GM23338 (cell line): ENCODE results near the gene SEC16B. TPM values are rescaled to one million over a fixed set of nuclear protein-coding genes. Genes with fewer than 3 reads are reported as not detected.

ENCODE experiments used
- ATAC-seq: fragments of 200-7000 bp; cut with Tn5 transposase; 3 replicates; pipeline ENCODE4 v1.9.1; 2020
- DNase-seq: peaks from one replicate; pipeline ENCODE4 v3.0.0-alpha.2; 2015; ENCODE audit warnings: low spot score
- H2AFZ ChIP-seq: fragments of 200-600 bp; sonication (generic); 2 replicates; pipeline ENCODE4 v1.8.0; 2016; ENCODE audit warnings: antibody characterized with exemption, mild to moderate bottlenecking, moderate library complexity
- H3F3A ChIP-seq: fragments of 200-600 bp; sonication (generic); replicated peaks from 2 replicates; pipeline ENCODE4 v1.8.0; 2017; ENCODE audit warnings: antibody characterized with exemption, mixed run types, low read depth
- H3K27ac ChIP-seq: fragments of 200-600 bp; sonication (generic); 2 replicates; pipeline ENCODE4 v1.6.1; 2016; ENCODE audit warnings: low read depth
- H3K27me3 ChIP-seq: fragments of 200-600 bp; sonication (generic); 2 replicates; pipeline ENCODE4 v1.8.0; 2016; ENCODE audit warnings: mild to moderate bottlenecking, mixed run types, moderate library complexity; ENCODE audit not compliant: insufficient read depth
- H3K36me3 ChIP-seq: fragments of 200-600 bp; sonication (generic); 2 replicates; pipeline ENCODE4 v1.8.0; 2016; ENCODE audit warnings: mild to moderate bottlenecking; ENCODE audit not compliant: insufficient read depth
- H3K4me1 ChIP-seq: fragments of 200-600 bp; sonication (generic); 2 replicates; pipeline ENCODE4 v1.8.0; 2016; ENCODE audit warnings: mild to moderate bottlenecking, moderate library complexity; ENCODE audit not compliant: insufficient read depth
- H3K4me2 ChIP-seq: fragments of 200-600 bp; sonication (generic); 2 replicates; pipeline ENCODE4 v1.7.1; 2017; ENCODE audit warnings: mixed run types
- H3K4me3 ChIP-seq: fragments of 200-600 bp; sonication (generic); 2 replicates; pipeline ENCODE4 v1.6.1; 2016; ENCODE audit warnings: mixed run types
- H3K79me2 ChIP-seq: fragments of 200-600 bp; sonication (generic); replicated peaks from 2 replicates; pipeline ENCODE4 v1.8.0; 2017; ENCODE audit warnings: mild to moderate bottlenecking; ENCODE audit not compliant: insufficient read depth
- H3K9me2 ChIP-seq: fragments of 200-600 bp; sonication (generic); 2 replicates; pipeline ENCODE4 v1.8.0; 2017; ENCODE audit not compliant: insufficient read depth
- H4K20me1 ChIP-seq: fragments of 200-600 bp; sonication (generic); replicated peaks from 2 replicates; pipeline ENCODE4 v1.8.0; 2017; ENCODE audit warnings: mild to moderate bottlenecking; ENCODE audit not compliant: insufficient read depth
- H3K27ac Mint-ChIP-seq: 2 replicates; pipeline ENCODE4 v1.8.0; 2020; ENCODE audit warnings: inconsistent platforms, mild to moderate bottlenecking, moderate library complexity, mixed read lengths
- H3K27me3 Mint-ChIP-seq: 3 replicates; pipeline ENCODE4 v1.8.0; 2022; ENCODE audit warnings: low read depth, mild to moderate bottlenecking, moderate library complexity, mixed read lengths, inconsistent platforms; ENCODE audit not compliant: insufficient read depth, poor library complexity
- H3K36me3 Mint-ChIP-seq: 3 replicates; pipeline ENCODE4 v1.8.0; 2021; ENCODE audit warnings: low read depth, mild to moderate bottlenecking, inconsistent platforms, moderate library complexity, mixed read lengths
- H3K4me1 Mint-ChIP-seq: 3 replicates; pipeline ENCODE4 v1.8.0; 2020; ENCODE audit warnings: mild to moderate bottlenecking, inconsistent platforms, mixed read lengths
- H3K4me3 Mint-ChIP-seq: 3 replicates; pipeline ENCODE4 v1.8.0; 2021; ENCODE audit warnings: moderate library complexity, mild to moderate bottlenecking, inconsistent platforms, mixed read lengths
- H3K9me3 Mint-ChIP-seq: 3 replicates; pipeline ENCODE4 v1.8.0; 2020; ENCODE audit warnings: moderate library complexity, mild to moderate bottlenecking, inconsistent platforms, mixed read lengths
- CREB1 ChIP-seq: fragments of 250-450 bp; sonication (Bioruptor Pico); IDR thresholded peaks from 2 replicates; pipeline ENCODE4 v1.5.0; 2020; ENCODE audit warnings: low read depth, mild to moderate bottlenecking, moderate library complexity
- EZH2phosphoT487 ChIP-seq: fragments of 200-600 bp; sonication (generic); IDR thresholded peaks from one replicate; pipeline ENCODE4 v1.8.1; 2018; ENCODE audit warnings: antibody characterized with exemption; ENCODE audit not compliant: unreplicated experiment
- JUNB ChIP-seq: IDR thresholded peaks from one replicate; pipeline ENCODE4 v1.6.1; 2016; ENCODE audit warnings: antibody characterized with exemption; ENCODE audit not compliant: unreplicated experiment
- NANOG ChIP-seq: IDR thresholded peaks from 2 replicates; pipeline ENCODE4 v1.6.1; 2016; ENCODE audit warnings: antibody characterized with exemption, borderline replicate concordance
- POLR2AphosphoS5 ChIP-seq: IDR thresholded peaks from 2 replicates; pipeline ENCODE4 v1.6.1; 2016; ENCODE audit warnings: antibody characterized with exemption, low read depth
- STAT1 ChIP-seq: IDR thresholded peaks from one replicate; pipeline ENCODE4 v1.6.1; 2016; ENCODE audit warnings: antibody characterized with exemption; ENCODE audit not compliant: unreplicated experiment
- ZNF114 ChIP-seq: fragments of 250-450 bp; sonication (Bioruptor Pico); IDR thresholded peaks from 2 replicates; pipeline ENCODE4 v1.5.0; 2020; ENCODE audit warnings: mild to moderate bottlenecking, moderate library complexity
- ZNF331 ChIP-seq: fragments of 250-450 bp; sonication (Bioruptor Pico); IDR thresholded peaks from 2 replicates; pipeline ENCODE4 v1.5.0; 2020; ENCODE audit warnings: low read depth, mild to moderate bottlenecking, moderate library complexity
- polyA plus RNA-seq: library from polyadenylated mRNA; unstranded; fragments of >200 nt; fragmentation: Nextera tagmentation; extraction: Ambion mirVana; gene quantifications from 2 replicates; pipeline ENCODE4 v1.2.1, GENCODE V29; 2016
- total RNA-seq: library from RNA; depleted of rRNA; stranded (reverse); fragments of >200 nt; shearing (Covaris generic); gene quantifications from 2 replicates; pipeline ENCODE4 v1.2.3, GENCODE V29; 2014
- TF ChIP-seq, protein P1 (sequence below): IDR thresholded peaks from 2 replicates; pipeline ENCODE4 v1.6.1; 2016; ENCODE audit warnings: antibody characterized with exemption
- TF ChIP-seq, protein P2 (sequence below): IDR thresholded peaks from one replicate; pipeline ENCODE4 v1.6.1; 2018; ENCODE audit warnings: antibody characterized with exemption; ENCODE audit not compliant: unreplicated experiment
- TF ChIP-seq, protein P3 (sequence below), 2 experiments: fragments of 200-600 bp in 1 of 2; sonication (generic) in 1 of 2; conservative IDR thresholded peaks; 2 replicates each; pipeline versions ENCODE4 v1.5.1 to v1.6.1; 2016 to 2017; ENCODE audit warnings: antibody characterized with exemption in 2 of 2, low read depth in 2 of 2, mild to moderate bottlenecking in 2 of 2, moderate library complexity in 1 of 2
- TF ChIP-seq, protein P4 (sequence below): fragments of 250-450 bp; sonication (Bioruptor Pico); IDR thresholded peaks from 2 replicates; pipeline ENCODE4 v1.5.0; 2020; ENCODE audit warnings: mild to moderate bottlenecking, moderate library complexity

The SEC16B gene
- total and polyA plus RNA-seq, 2 experiments from 2014 or later: 0.29 to 1.2 TPM

DNA sequence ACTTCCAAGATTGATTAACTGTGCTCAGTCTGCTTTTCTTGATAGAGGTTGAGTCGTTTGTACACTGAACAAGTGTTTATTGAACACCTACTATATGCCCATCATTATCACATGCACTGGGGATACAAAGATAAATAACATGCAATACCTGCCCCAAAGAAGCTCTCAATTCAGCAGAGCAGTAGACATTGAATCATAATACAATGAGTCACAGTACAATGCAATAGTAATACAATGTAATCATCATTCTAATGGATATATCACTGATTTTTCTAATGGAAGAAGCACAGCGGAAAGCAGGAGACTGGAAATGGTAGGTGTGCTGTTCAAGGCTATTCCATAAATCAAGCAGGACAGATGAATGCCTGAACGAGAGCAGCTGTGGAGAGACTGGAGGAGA is 3.7 kb upstream of the SEC16B start:
- Histone ChIP-seq H3K27ac (no peak overlapping the region), H3K4me3 (no peak overlapping the region), H4K20me1 (no peaks in the 10 kb centered on the region), H2AFZ (no peak overlapping the region), H3F3A (no peaks in the 10 kb centered on the region), H3K36me3 (no peaks in the 10 kb centered on the region), H3K9me2 (peaks cover 24% of the 10 kb centered on the region), H3K27me3 (no peaks in the 10 kb centered on the region), H3K79me2 (no peaks in the 10 kb centered on the region), H3K4me2 (no peak overlapping the region), H3K4me1 (no peaks in the 10 kb centered on the region)
- TF ChIP-seq, protein P1, sequence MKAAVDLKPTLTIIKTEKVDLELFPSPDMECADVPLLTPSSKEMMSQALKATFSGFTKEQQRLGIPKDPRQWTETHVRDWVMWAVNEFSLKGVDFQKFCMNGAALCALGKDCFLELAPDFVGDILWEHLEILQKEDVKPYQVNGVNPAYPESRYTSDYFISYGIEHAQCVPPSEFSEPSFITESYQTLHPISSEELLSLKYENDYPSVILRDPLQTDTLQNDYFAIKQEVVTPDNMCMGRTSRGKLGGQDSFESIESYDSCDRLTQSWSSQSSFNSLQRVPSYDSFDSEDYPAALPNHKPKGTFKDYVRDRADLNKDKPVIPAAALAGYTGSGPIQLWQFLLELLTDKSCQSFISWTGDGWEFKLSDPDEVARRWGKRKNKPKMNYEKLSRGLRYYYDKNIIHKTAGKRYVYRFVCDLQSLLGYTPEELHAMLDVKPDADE: no peak
- TF ChIP-seq CREB1 (CRISPR knock-in tag): no peak
- no peak for TF ChIP-seq ZNF114 (CRISPR knock-in tag)
- TF ChIP-seq, protein P2, sequence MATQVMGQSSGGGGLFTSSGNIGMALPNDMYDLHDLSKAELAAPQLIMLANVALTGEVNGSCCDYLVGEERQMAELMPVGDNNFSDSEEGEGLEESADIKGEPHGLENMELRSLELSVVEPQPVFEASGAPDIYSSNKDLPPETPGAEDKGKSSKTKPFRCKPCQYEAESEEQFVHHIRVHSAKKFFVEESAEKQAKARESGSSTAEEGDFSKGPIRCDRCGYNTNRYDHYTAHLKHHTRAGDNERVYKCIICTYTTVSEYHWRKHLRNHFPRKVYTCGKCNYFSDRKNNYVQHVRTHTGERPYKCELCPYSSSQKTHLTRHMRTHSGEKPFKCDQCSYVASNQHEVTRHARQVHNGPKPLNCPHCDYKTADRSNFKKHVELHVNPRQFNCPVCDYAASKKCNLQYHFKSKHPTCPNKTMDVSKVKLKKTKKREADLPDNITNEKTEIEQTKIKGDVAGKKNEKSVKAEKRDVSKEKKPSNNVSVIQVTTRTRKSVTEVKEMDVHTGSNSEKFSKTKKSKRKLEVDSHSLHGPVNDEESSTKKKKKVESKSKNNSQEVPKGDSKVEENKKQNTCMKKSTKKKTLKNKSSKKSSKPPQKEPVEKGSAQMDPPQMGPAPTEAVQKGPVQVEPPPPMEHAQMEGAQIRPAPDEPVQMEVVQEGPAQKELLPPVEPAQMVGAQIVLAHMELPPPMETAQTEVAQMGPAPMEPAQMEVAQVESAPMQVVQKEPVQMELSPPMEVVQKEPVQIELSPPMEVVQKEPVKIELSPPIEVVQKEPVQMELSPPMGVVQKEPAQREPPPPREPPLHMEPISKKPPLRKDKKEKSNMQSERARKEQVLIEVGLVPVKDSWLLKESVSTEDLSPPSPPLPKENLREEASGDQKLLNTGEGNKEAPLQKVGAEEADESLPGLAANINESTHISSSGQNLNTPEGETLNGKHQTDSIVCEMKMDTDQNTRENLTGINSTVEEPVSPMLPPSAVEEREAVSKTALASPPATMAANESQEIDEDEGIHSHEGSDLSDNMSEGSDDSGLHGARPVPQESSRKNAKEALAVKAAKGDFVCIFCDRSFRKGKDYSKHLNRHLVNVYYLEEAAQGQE: no peak
- no peak for TF ChIP-seq NANOG
- TF ChIP-seq, protein P3, sequence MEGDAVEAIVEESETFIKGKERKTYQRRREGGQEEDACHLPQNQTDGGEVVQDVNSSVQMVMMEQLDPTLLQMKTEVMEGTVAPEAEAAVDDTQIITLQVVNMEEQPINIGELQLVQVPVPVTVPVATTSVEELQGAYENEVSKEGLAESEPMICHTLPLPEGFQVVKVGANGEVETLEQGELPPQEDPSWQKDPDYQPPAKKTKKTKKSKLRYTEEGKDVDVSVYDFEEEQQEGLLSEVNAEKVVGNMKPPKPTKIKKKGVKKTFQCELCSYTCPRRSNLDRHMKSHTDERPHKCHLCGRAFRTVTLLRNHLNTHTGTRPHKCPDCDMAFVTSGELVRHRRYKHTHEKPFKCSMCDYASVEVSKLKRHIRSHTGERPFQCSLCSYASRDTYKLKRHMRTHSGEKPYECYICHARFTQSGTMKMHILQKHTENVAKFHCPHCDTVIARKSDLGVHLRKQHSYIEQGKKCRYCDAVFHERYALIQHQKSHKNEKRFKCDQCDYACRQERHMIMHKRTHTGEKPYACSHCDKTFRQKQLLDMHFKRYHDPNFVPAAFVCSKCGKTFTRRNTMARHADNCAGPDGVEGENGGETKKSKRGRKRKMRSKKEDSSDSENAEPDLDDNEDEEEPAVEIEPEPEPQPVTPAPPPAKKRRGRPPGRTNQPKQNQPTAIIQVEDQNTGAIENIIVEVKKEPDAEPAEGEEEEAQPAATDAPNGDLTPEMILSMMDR (conservative IDR thresholded peaks at IDR 0.05; ENCODE audit: low read depth in 2 of 2): no peak
- no peak for TF ChIP-seq JUNB
- TF ChIP-seq POLR2AphosphoS5: no peak
- TF ChIP-seq STAT1: no peak
- TF ChIP-seq EZH2phosphoT487: no peak
- no peak for TF ChIP-seq ZNF331 (CRISPR knock-in tag)
- TF ChIP-seq, protein P4, sequence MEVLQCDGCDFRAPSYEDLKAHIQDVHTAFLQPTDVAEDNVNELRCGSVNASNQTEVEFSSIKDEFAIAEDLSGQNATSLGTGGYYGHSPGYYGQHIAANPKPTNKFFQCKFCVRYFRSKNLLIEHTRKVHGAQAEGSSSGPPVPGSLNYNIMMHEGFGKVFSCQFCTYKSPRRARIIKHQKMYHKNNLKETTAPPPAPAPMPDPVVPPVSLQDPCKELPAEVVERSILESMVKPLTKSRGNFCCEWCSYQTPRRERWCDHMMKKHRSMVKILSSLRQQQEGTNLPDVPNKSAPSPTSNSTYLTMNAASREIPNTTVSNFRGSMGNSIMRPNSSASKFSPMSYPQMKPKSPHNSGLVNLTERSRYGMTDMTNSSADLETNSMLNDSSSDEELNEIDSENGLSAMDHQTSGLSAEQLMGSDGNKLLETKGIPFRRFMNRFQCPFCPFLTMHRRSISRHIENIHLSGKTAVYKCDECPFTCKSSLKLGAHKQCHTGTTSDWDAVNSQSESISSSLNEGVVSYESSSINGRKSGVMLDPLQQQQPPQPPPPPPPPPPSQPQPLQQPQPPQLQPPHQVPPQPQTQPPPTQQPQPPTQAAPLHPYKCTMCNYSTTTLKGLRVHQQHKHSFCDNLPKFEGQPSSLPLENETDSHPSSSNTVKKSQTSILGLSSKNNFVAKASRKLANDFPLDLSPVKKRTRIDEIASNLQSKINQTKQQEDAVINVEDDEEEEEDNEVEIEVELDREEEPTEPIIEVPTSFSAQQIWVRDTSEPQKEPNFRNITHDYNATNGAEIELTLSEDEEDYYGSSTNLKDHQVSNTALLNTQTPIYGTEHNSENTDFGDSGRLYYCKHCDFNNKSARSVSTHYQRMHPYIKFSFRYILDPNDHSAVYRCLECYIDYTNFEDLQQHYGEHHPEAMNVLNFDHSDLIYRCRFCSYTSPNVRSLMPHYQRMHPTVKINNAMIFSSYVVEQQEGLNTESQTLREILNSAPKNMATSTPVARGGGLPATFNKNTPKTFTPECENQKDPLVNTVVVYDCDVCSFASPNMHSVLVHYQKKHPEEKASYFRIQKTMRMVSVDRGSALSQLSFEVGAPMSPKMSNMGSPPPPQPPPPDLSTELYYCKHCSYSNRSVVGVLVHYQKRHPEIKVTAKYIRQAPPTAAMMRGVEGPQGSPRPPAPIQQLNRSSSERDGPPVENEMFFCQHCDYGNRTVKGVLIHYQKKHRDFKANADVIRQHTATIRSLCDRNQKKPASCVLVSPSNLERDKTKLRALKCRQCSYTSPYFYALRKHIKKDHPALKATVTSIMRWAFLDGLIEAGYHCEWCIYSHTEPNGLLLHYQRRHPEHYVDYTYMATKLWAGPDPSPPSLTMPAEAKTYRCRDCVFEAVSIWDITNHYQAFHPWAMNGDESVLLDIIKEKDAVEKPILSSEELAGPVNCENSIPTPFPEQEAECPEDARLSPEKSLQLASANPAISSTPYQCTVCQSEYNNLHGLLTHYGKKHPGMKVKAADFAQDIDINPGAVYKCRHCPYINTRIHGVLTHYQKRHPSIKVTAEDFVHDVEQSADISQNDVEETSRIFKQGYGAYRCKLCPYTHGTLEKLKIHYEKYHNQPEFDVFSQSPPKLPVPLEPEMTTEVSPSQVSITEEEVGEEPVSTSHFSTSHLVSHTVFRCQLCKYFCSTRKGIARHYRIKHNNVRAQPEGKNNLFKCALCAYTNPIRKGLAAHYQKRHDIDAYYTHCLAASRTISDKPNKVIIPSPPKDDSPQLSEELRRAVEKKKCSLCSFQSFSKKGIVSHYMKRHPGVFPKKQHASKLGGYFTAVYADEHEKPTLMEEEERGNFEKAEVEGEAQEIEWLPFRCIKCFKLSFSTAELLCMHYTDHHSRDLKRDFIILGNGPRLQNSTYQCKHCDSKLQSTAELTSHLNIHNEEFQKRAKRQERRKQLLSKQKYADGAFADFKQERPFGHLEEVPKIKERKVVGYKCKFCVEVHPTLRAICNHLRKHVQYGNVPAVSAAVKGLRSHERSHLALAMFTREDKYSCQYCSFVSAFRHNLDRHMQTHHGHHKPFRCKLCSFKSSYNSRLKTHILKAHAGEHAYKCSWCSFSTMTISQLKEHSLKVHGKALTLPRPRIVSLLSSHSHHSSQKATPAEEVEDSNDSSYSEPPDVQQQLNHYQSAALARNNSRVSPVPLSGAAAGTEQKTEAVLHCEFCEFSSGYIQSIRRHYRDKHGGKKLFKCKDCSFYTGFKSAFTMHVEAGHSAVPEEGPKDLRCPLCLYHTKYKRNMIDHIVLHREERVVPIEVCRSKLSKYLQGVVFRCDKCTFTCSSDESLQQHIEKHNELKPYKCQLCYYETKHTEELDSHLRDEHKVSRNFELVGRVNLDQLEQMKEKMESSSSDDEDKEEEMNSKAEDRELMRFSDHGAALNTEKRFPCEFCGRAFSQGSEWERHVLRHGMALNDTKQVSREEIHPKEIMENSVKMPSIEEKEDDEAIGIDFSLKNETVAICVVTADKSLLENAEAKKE (CRISPR knock-in tag): no peak
- no peaks in the 10 kb centered on the region; the same call in 2 of the 3 replicates for H3K9me3 Mint-ChIP-seq
- no peak overlapping the region for H3K27ac Mint-ChIP-seq
- H3K27me3 Mint-ChIP-seq: no peaks in the 10 kb centered on the region
- DNase-seq: no peak
- H3K36me3 Mint-ChIP-seq: no peaks in the 10 kb centered on the region
- no peak for ATAC-seq
- no peak overlapping the region for H3K4me3 Mint-ChIP-seq
- no peaks in the 10 kb centered on the region for H3K4me1 Mint-ChIP-seq
